ENCODE measurements around the gene SPAG8.

The SPAG8 gene

DNA sequence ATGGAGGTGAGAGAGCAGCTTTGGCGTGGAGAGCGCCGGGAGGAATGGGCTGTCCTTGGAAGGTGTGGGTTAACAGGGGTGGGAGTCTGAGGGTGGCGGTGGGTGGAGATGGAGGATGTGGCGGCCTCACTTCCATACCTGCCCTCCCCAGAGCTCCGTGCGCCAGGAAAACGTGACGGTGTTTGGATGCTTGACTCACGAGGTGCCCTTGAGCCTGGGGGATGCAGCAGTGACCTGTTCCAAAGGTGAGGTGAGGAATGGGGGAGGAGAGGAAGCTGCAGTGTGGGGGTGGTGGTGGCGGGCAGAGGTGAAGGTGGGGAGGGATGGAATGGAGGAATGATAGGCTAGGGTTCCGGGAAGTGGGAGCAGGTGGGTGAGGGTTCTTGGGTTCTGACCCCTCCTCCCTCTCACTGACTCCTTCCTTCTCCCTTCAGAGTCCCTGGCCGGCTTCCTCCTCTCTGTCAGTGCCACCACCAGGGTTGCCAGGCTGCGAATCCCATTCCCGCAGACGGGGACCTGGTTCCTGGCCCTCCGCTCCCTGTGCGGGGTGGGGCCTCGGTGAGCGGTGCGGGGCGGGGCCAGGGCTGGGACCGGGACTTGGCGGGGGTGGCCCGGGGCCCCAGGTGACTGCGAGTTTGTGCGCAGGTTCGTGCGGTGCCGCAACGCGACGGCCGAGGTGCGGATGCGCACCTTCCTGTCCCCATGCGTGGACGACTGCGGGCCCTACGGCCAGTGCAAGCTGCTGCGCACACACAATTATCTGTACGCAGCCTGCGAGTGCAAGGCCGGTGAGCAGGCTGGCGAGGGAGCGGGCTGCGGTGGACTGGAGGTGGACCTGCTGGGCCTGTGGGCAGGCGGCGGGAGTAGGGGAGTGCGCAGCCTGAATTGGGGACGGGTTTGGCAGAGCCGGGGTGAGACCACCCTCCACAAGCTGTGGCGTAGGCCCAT is 34.0 kb upstream of the SPAG8 start:
- no peaks in the 10 kb centered on the region for H3K27me3 ChIP-seq (ENCODE audit: low read depth)
- in situ Hi-C loops (cut with MboI; ENCODE audit: low sequenced_read_pairs), result no loop called here

DNA sequence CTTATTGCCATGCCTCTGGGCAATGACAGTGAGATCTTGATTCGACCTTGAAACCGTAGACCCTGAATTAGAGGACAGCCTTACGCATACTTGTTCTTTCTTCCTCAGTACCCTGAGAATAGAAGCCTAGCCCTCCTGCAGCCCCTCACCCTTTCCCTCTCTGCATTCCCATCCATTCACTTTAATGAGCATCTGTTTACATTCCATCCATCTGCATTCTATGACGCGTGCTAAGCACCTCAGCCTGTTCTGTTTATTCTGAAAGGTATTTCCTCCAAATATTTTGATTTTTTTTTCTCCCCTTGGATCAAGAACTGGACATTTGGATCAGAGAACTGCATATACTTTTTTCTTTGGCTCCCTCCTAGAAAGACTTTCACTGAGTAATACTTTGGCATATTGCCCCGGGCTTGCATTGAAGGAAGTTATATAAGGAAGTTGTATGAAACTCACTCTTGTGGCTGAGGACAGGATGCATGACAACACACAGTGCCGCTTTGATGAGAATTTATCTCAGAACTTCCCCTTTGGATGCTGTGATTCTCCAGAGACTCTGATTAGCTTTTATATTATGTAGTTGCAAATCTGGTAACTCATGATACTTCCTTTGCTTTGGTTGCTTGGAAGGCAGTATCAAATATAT is 32.7 kb upstream of the SPAG8 start:
- no peak overlapping the region for H3K4me3 ChIP-seq
- H3K36me3 ChIP-seq (replicated peaks), result no peaks in the 10 kb centered on the region; the same call in 1 of the 2 replicates
- H3K27me3 ChIP-seq (ENCODE audit: low read depth), result no peaks in the 10 kb centered on the region
- no peaks in the 10 kb centered on the region for H3K9me3 ChIP-seq
- H3K4me1 ChIP-seq, result peaks cover 5% of the 10 kb centered on the region; the same call in 1 of the 2 replicates
- no peak for DNase-seq (ENCODE audit: low spot score in 2 of 2)
- in situ Hi-C loops (cut with MboI; ENCODE audit: low sequenced_read_pairs), result no loop called here

More for the DNA sequence above, 34.0 kb upstream of the SPAG8 start:
- Histone ChIP-seq H3K4me3 (no peak overlapping the region), H3K9me3 (no peaks in the 10 kb centered on the region), H3K36me3 (replicated peaks) (no peaks in the 10 kb centered on the region; the same call in 1 of the 2 replicates), H3K4me1 (peaks cover 5% of the 10 kb centered on the region; the same call in 1 of the 2 replicates)
- no peak for DNase-seq (ENCODE audit: low spot score in 2 of 2)

DNA sequence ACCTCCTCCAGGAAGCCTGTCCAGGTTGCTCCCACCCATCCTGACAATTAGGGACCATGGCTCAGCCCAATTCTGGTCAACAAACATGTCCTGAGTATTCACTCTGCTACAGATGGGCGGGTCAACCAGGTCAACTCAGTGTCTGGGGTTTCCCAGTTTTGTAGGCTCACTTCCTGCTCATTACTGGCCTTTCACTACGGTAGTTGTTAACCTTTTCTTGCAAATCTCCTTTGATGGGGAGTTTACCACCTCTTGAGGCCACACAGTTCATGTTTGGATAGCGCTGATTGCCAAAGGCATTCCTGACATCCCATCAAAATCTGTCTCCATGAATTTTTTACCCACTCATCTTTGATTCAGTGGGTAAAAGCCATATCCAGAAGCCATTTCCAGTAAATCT is 30.7 kb upstream of the SPAG8 start:
- DNase-seq (ENCODE audit: low spot score in 2 of 2), result no peak
- Histone ChIP-seq H3K4me1 (peaks cover 5% of the 10 kb centered on the region; the same call in 1 of the 2 replicates), H3K4me3 (no peak overlapping the region), H3K36me3 (replicated peaks) (no peaks in the 10 kb centered on the region; the same call in 1 of the 2 replicates), H3K27me3 (ENCODE audit: low read depth) (no peaks in the 10 kb centered on the region), H3K9me3 (no peaks in the 10 kb centered on the region)
- in situ Hi-C loops (cut with MboI; ENCODE audit: low sequenced_read_pairs), result no loop called here

DNA sequence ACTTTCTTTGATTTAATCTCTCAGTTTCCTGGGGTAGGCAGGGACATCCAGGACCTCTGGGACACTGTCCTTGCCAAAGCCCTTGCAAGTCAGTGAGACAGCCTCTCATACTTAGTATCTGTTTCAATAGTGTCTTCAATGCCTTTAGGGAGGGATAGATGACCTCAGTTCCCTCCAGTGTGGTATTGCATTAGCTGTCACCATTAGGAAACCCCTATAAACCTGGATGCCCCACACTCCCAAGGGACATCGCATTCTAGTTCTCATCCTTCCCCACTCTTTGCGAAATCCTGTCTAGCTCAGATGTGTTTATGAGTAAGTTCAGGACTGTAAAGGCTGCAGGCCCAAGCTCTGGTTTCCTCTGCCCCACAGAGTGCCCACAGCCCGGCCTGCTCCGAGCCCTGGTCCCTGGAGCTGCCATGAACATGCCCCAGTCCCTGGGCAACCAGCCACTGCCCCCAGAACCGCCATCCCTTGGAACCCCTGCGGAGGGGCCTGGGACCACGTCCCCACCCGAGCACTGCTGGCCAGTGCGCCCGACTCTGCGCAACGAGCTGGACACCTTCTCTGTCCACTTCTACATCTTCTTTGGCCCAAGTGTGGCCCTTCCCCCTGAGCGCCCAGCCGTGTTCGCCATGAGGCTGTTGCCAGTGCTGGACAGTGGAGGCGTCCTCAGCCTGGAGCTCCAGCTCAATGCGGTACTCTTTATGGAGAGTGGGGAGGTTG is 30.1 kb upstream of the SPAG8 start:
- Histone ChIP-seq H3K27me3 (ENCODE audit: low read depth) (no peaks in the 10 kb centered on the region), H3K4me1 (peaks cover 5% of the 10 kb centered on the region; the same call in 1 of the 2 replicates), H3K4me3 (no peak overlapping the region), H3K36me3 (replicated peaks) (no peaks in the 10 kb centered on the region), H3K9me3 (no peaks in the 10 kb centered on the region)
- no peak for DNase-seq (ENCODE audit: low spot score in 2 of 2)
- in situ Hi-C loops (cut with MboI; ENCODE audit: low sequenced_read_pairs), result no loop called here

DNA sequence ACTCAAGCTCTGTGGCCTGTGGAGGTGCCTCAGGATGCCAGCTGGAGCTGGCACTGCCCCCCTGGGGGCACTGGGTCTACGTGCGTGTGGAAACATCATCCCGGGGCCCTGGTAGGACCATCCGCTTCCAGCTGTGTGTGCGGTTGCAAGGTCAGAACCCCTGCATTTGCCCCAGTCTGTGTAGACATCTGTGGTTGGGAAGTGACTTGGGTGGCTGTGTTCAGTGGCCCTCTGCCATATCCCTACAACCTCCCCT is 29.5 kb upstream of the SPAG8 start:
- DNase-seq (ENCODE audit: low spot score in 2 of 2), result no peak
- no peaks in the 10 kb centered on the region for H3K27me3 ChIP-seq (ENCODE audit: low read depth)
- no peaks in the 10 kb centered on the region for H3K36me3 ChIP-seq (replicated peaks)
- no peak overlapping the region for H3K4me3 ChIP-seq
- H3K4me1 ChIP-seq, result peaks cover 5% of the 10 kb centered on the region; the same call in 1 of the 2 replicates
- no peaks in the 10 kb centered on the region for H3K9me3 ChIP-seq
- in situ Hi-C loops (cut with MboI; ENCODE audit: low sequenced_read_pairs), result no loop called here

DNA sequence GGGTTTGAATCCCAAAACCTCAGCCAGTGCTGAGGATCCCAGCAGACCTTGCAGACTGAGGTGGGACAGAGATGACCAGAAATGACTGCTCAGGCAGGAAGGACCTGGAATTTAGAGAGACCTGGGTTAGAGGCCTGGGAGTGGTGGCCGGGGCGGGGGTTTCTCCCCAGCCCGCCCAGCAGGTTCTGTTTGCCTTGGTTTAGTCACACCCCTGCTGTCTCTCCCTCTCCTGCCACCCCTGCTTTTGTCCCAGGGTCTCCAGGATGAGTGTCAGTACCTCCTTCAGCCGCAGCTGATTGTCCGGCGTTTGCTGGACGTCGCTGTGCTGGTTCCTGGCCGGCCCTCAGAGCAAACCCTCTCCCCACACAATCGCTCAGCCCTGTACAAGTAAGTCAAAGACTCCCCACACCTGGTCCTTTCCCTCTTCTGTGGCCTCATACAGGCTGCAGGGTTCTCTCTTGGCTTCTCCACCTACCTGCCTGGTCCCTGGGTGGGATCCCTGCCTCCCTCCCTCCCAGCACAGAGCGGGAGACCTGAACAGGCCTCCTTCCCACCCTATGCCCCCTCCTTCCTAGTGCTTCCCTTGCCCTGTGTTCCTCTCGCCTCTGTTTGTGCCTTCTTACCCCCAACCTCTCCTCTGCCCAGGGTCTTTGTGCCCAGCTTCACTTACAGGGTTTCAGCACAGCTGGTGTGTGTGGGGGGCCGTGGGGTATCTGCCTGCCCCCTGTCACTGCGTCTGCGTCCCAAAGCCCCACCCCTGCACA is 29.0 kb upstream of the SPAG8 start:
- no peaks in the 10 kb centered on the region for H3K27me3 ChIP-seq (ENCODE audit: low read depth)
- H3K4me3 ChIP-seq, result no peak overlapping the region
- peaks cover 5% of the 10 kb centered on the region; the same call in 1 of the 2 replicates for H3K4me1 ChIP-seq
- H3K9me3 ChIP-seq, result no peaks in the 10 kb centered on the region
- H3K36me3 ChIP-seq (replicated peaks), result no peaks in the 10 kb centered on the region
- in situ Hi-C loops (cut with MboI; ENCODE audit: low sequenced_read_pairs), result no loop called here
- no peak for DNase-seq (ENCODE audit: low spot score in 2 of 2)

DNA sequence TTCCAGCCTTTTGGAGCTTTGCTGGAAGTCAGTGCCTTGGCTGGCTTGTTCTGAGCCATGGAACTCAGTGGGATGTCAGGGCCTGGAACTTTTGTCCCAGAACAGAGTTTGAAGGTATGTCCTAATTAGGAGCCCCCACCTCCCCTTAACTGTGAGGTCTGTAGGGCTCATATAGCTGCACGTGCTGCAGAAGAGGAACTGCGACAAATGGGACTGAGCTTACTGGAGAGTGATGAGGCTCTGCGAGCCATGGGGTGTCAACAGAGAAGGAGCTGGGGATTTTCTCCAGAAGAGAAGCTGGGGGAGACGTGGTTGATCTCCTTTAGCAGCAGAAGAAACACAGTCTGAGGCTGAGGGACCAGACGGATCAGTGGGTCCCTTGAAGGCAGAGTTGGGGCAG is 27.9 kb upstream of the SPAG8 start:
- Histone ChIP-seq H3K27me3 (ENCODE audit: low read depth) (no peaks in the 10 kb centered on the region), H3K4me3 (no peak overlapping the region), H3K9me3 (no peaks in the 10 kb centered on the region), H3K36me3 (replicated peaks) (no peaks in the 10 kb centered on the region), H3K4me1 (peaks cover 5% of the 10 kb centered on the region; the same call in 1 of the 2 replicates)
- no peak for DNase-seq (ENCODE audit: low spot score in 2 of 2)
- in situ Hi-C loops (cut with MboI; ENCODE audit: low sequenced_read_pairs), result no loop called here

DNA sequence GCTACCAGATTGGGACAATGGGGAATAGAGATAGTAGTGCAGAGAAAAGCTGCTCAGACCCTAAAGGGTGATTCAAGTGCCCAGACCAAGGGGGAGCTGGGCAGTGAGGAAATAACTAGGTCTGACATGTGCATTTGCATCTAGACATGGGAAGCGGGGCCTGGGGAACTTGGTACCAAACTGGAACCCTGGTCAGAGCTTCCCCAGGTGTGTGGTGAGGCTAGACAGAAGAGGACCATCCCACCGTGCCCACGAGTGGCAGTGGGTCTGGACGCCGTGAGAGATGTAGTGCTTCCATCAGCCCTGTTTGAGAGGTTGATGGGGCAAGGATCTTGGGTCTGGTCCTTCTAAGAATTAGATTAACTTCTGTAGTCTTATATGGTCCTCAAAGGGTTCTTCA is 24.5 kb upstream of the SPAG8 start:
- no peak for DNase-seq (ENCODE audit: low spot score in 2 of 2)
- no peak overlapping the region for H3K4me3 ChIP-seq
- H3K9me3 ChIP-seq, result no peaks in the 10 kb centered on the region
- H3K36me3 ChIP-seq (replicated peaks), result no peaks in the 10 kb centered on the region; the same call in 1 of the 2 replicates
- in situ Hi-C loops (cut with MboI; ENCODE audit: low sequenced_read_pairs), result no loop called here
- no peaks in the 10 kb centered on the region for H3K4me1 ChIP-seq
- no peaks in the 10 kb centered on the region for H3K27me3 ChIP-seq (ENCODE audit: low read depth)

DNA sequence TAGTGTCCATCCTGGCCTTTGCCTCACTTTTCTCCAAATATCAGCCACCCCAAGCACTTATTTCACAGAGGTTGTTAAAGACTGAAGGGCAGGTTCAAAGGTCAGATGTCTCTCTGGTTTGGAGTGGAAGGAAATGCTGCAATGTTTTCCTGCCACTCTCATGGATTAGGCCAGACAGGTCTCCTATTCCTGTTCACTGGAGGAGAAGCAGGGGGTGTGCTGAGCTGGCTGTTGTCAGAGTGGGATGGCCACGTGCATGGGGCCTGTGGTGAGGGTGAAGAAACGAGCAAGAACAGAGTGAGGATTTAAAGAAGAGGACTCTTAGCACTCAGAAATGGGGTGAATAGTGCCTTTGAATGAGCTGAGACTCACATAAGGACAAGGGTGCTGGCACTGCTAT is 23.7 kb upstream of the SPAG8 start:
- DNase-seq (ENCODE audit: low spot score in 2 of 2), result no peak
- H3K27me3 ChIP-seq (ENCODE audit: low read depth), result no peaks in the 10 kb centered on the region
- no peaks in the 10 kb centered on the region; the same call in 1 of the 2 replicates for H3K36me3 ChIP-seq (replicated peaks)
- H3K9me3 ChIP-seq, result no peaks in the 10 kb centered on the region
- H3K4me1 ChIP-seq, result no peaks in the 10 kb centered on the region
- H3K4me3 ChIP-seq, result no peak overlapping the region
- in situ Hi-C loops (cut with MboI; ENCODE audit: low sequenced_read_pairs), result no loop called here

DNA sequence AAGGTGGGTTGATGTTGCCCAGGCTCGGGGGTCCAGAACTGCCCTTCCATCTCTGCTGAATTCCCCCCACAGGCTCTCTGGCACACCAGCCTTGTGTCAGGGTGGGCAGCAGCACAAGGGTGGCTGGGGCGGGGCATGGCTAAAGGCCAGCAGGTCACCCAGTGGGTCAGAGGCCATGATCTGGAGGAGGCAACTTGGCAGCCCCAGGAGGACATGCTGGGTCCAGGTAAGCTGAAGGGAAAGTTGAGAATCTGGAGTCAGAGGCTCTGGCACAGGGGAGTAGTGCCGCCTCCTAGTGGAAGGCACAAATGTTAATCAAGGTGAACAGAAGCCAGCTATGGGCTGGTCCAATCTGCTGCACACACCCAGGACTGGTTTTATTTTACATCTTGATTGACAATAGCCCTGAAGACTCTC is 23.2 kb upstream of the SPAG8 start:
- no peaks in the 10 kb centered on the region; the same call in 1 of the 2 replicates for H3K36me3 ChIP-seq (replicated peaks)
- H3K4me3 ChIP-seq, result no peak overlapping the region
- H3K4me1 ChIP-seq, result no peaks in the 10 kb centered on the region
- no peaks in the 10 kb centered on the region for H3K9me3 ChIP-seq
- in situ Hi-C loops (cut with MboI; ENCODE audit: low sequenced_read_pairs), result no loop called here
- DNase-seq (ENCODE audit: low spot score in 2 of 2), result peak; percentile 15 to 29
- H3K27me3 ChIP-seq (ENCODE audit: low read depth), result no peaks in the 10 kb centered on the region

DNA sequence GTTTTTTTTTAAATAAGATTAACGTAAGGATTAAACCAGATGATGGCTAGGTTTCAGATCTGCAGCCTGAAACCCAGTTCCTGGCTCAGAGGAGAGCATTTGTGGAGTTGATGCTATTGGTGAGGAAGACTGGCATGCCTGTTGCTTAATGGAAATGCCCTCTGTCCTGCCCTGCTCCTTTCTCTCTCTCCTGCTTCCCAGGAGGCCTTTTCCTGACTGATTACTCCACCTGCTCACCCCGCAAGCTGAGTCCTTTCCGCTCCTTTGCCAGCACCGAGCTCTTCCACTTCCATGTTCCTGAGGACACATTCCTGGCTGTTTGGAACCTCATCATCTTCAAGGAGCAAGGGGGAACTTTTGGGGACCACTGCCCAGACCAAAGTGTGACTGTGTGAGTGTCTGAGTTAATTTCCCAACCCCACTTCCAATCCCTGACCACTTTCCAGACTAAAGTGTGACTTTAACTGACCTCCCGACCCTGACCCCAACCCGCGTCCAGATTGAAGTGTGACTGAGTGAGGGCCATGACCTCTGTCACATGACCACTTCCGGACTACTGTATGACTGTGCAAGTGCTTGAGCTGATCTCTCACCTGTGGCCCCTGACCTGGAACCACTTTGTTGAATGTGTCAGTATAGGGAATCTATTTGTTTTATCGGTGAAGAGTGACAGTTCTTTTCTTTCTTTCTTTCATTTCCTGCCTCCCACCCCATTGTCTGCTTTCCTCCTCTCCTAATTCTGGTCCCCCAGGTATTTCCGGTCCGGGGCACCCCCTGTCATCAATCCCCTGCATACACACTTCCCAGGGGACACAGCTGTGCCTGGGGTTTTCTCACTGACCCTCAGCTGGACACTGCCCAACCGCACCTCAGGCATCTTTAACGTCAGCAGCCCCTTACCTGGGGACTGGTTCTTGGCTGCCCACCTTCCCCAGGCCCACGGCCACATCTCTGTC is 22.5 kb upstream of the SPAG8 start:
- Histone ChIP-seq H3K4me1 (no peaks in the 10 kb centered on the region; the same call in 1 of the 2 replicates), H3K36me3 (replicated peaks) (no peaks in the 10 kb centered on the region; the same call in 1 of the 2 replicates), H3K27me3 (ENCODE audit: low read depth) (no peaks in the 10 kb centered on the region), H3K9me3 (no peaks in the 10 kb centered on the region), H3K4me3 (no peak overlapping the region)
- in situ Hi-C loops (cut with MboI; ENCODE audit: low sequenced_read_pairs), result no loop called here
- no peak for DNase-seq (ENCODE audit: low spot score in 2 of 2)

DNA sequence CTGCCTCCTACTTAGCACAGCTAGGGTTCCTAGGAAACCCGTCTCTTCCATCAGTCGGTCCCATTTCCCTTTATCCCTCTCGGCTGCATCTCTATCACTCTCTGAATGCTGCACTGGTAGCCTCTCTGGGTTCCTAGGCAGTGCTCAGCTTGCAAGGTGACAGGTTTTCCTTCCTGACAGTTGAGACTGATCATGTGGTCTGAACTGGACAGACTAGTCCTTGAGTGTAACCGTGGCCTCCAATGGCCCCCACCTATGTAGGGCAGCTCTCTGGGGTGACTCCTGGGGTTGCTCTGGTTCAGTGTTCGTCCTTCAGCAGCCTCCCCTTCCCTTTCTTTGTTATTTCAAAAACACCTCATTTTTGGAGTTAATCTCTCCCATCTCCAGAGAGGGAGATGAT is 20.8 kb upstream of the SPAG8 start:
- no peaks in the 10 kb centered on the region; the same call in 1 of the 2 replicates for H3K36me3 ChIP-seq (replicated peaks)
- H3K27me3 ChIP-seq (ENCODE audit: low read depth), result no peaks in the 10 kb centered on the region
- DNase-seq (ENCODE audit: low spot score in 2 of 2), result no peak
- no peak overlapping the region for H3K4me3 ChIP-seq
- in situ Hi-C loops (cut with MboI; ENCODE audit: low sequenced_read_pairs), result no loop called here
- H3K9me3 ChIP-seq, result no peaks in the 10 kb centered on the region
- H3K4me1 ChIP-seq, result peaks cover 5% of the 10 kb centered on the region
